Brain microvascular endothelial cell (primary cell): ENCODE data around the gene DDX10.
A peak's percentile ranks its signal among the peaks of the same experiment; 100 is the strongest.
"Not testable (repeated sequence)": the region's sequence is repeated elsewhere in the genome, so short reads cannot be mapped to it uniquely, and the experiment has no call there.

Source experiments
- DNase-seq: peaks from one replicate; pipeline ENCODE4 v3.0.0-alpha.2; 2020
- H3K27ac ChIP-seq: fragments of 250-450 bp; sonication (Bioruptor Pico); 2 replicates; pipeline ENCODE4 v1.5.1; 2020; ENCODE audit warnings: mild to moderate bottlenecking, moderate library complexity
- H3K27me3 ChIP-seq: fragments of 250-450 bp; sonication (Bioruptor Pico); replicated peaks from 2 replicates; pipeline ENCODE4 v1.5.1; 2020; ENCODE audit warnings: mild to moderate bottlenecking
- H3K36me3 ChIP-seq: fragments of 250-450 bp; sonication (Bioruptor Pico); replicated peaks from 2 replicates; pipeline ENCODE4 v1.5.1; 2020; ENCODE audit warnings: mild to moderate bottlenecking
- H3K4me3 ChIP-seq: 2 replicates; pipeline ENCODE4 v1.5.1; 2011; ENCODE audit warnings: low read depth, mild to moderate bottlenecking, control low read depth, low read length, moderate library complexity
- in situ Hi-C: cut with HindIII; loops from 2 replicates; pipeline ENCODE4 v1.10.0; 2017; ENCODE audit warnings: low sequenced_read_pairs, low pct_ligation_motif_present
- TF ChIP-seq, protein P1 (sequence below): IDR thresholded peaks from 2 replicates; pipeline ENCODE4 v1.5.1; 2011; ENCODE audit warnings: low read depth, mild to moderate bottlenecking, moderate library complexity, low read length, control low read depth, inconsistent platforms; ENCODE audit errors: missing control alignments

Gene DDX10

DNA sequence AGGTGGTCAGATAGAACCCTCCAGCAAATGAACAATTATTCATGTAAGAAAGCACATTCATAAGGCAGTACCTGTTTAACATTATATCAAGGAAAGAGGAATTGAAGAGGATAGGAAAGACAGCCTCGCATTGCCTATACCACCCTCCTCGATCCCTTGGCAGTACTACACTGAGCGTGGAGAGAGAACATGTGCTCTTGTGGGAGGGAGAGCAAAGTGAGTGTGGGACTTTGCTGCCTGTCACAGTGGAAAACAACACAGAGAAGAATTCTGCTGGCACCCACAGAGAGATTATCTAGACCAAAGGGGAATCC, 17.5 kb upstream of the DDX10 start:
- Histone ChIP-seq H3K27me3 (no peaks in the 10 kb centered on the region), H3K27ac (no peak overlapping the region), H3K36me3 (no peaks in the 10 kb centered on the region), H3K4me3 (no peak overlapping the region)
- DNase-seq = no peak
- in situ Hi-C loops = no loop called here
- TF ChIP-seq, protein P1, sequence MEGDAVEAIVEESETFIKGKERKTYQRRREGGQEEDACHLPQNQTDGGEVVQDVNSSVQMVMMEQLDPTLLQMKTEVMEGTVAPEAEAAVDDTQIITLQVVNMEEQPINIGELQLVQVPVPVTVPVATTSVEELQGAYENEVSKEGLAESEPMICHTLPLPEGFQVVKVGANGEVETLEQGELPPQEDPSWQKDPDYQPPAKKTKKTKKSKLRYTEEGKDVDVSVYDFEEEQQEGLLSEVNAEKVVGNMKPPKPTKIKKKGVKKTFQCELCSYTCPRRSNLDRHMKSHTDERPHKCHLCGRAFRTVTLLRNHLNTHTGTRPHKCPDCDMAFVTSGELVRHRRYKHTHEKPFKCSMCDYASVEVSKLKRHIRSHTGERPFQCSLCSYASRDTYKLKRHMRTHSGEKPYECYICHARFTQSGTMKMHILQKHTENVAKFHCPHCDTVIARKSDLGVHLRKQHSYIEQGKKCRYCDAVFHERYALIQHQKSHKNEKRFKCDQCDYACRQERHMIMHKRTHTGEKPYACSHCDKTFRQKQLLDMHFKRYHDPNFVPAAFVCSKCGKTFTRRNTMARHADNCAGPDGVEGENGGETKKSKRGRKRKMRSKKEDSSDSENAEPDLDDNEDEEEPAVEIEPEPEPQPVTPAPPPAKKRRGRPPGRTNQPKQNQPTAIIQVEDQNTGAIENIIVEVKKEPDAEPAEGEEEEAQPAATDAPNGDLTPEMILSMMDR = no peak

DNA sequence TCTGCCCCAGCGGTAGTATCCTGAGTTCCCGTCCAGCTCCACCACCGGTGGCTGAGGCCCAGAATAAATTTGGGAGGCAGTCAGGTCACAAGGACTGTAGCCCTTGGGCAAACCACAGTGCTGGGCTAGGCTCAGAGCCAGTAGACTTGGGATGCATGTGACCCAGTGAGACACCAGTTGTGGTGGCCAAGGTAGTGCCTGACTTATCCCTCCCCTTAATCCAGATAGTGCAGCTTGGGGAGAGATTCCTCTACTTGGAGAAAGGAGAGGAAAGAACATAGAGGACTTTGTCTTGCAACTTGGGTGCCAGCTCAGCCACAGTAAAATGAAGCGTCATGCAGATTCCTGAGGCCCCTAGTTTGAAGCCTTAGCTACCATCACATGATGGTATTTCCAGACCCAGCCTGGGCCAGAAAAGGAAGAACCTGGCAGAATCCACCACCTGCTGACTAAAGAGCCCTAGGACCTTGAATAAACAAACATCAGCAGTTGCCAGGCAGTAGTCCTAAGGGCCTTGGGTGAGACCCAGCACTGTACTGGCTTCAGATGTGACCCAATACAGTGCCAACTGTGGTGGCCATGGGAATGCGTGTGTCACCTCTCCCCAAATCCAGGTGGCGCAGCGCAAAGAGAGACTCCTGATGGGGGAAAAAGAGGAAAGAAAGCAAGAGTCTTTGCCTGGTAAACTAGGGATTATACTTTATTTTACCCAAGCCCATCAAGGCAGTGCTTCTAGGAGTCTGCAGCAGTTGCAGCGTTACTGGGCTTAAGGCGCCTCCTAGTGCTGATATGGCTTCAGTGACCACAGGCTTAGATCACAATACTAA, 17.0 kb upstream of the DDX10 start:
- Histone ChIP-seq H3K27ac (no peak overlapping the region), H3K27me3 (no peaks in the 10 kb centered on the region), H3K4me3 (no peak overlapping the region), H3K36me3 (no peaks in the 10 kb centered on the region)
- DNase-seq = peak; percentile 85
- in situ Hi-C loops = no loop called here
- TF ChIP-seq, protein P1 = peak; percentile 92

DNA sequence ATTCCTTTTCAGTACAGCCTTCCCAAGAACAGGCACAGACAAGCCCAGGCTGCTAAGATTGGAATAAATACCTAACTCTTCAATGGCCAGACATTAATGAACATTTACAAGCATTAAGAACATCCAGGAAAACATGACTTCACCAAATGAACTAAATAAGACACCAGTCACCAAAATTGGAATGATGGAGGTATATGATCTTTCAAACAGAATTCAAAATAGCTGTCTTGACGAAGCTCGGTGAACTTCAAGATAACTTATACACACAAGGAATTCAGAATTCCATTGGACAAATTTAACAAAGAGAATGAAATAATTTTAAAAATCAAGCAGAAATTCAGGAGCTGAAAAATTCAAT, 16.4 kb upstream of the DDX10 start:
- TF ChIP-seq, protein P1 = no peak
- no peaks in the 10 kb centered on the region for H3K36me3 ChIP-seq
- DNase-seq = no peak
- in situ Hi-C loops = no loop called here
- H3K27me3 ChIP-seq = no peaks in the 10 kb centered on the region
- no peak overlapping the region for H3K4me3 ChIP-seq
- no peak overlapping the region for H3K27ac ChIP-seq

DNA sequence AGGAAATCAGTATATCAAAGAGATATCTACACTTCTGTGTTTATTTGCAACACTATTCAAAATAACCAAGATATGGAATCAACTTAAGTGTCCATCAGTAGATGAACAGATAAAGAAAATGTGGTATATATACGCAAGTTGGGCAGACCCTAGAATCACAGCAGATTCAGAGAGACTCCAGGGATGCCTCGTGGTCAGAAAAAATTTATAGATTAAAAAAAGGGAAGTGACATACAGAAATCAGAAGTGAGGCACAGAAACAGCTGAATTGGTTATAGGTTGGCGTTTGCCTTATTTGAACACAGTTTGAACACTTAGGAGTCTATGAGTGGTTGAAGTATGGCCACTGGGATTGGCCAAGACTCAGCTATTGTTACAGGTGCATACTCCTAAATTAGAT, 10.8 kb upstream of the DDX10 start:
- H3K27me3 ChIP-seq, H3K36me3 ChIP-seq, DNase-seq, in situ Hi-C loops, H3K27ac ChIP-seq, H3K4me3 ChIP-seq: not testable (repeated sequence)

DNA sequence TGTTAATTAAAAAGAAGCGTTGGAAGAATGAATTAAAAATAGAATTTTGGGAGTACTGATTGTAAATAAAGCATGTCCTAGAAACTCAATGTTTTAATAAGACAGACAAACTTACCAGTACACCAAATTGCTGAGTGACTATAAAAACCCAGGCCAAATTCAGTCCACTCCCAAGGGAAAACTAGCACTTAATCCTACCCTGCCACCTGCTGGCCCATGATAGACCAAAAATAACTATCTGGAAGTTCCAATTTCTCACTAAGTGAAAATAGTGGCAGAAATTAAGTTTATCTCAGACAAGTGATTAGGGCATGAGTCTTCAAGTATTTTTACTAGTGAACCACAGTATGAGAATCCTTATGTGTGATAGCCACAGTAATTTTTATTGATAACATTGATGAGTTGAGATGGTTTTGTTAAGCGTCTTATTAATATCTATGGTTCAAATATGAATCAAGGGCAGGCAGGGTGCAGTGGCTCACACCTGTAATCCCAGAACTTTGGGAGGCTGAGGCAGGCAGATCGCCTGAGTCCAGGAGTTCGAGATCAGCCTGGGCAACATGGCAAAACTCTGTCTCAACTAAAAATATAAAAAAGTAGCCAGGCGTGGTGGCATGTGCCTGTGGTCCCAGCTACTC, 9.8 kb upstream of the DDX10 start:
- H3K4me3 ChIP-seq = no peak overlapping the region
- TF ChIP-seq, protein P1 = peak; percentile 74
- H3K27me3 ChIP-seq = no peaks in the 10 kb centered on the region
- no peak overlapping the region for H3K27ac ChIP-seq
- in situ Hi-C loops = no loop called here
- no peaks in the 10 kb centered on the region for H3K36me3 ChIP-seq
- DNase-seq = peak; percentile 49

DNA sequence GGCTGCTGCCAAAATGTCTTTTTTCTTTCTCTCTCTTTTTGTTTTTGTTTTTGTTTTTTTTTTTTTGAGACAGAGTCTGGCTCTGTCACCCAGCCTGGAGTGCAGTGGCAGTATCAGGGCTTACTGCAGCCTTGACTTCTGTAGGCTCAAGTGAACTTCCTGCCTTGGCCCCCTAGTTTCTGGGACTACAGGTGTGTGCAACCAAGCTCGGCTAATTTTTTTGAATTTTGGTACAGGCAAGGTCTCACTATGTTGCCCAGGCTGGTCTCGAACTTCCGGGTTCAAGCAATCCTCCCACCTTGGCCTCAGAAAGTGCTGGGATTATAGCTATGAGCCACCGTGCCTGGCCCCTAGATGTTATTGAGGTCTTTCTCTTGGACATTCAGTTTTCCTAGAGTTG, 2.2 kb upstream of the DDX10 start:
- DNase-seq = no peak
- H3K36me3 ChIP-seq = no peaks in the 10 kb centered on the region
- H3K27ac ChIP-seq = no peak overlapping the region
- H3K4me3 ChIP-seq = no peak overlapping the region
- TF ChIP-seq, protein P1 = no peak
- in situ Hi-C loops = no loop called here
- H3K27me3 ChIP-seq = no peaks in the 10 kb centered on the region
